ENCODE results near the gene DDOST.
"Not testable (repeated sequence)": the region's sequence is repeated elsewhere in the genome, so short reads cannot be mapped to it uniquely, and the experiment has no call there.

The DDOST gene

GRCh38 chr1:20689645-20690056, 28.5 kb upstream of the DDOST start:
- no peak for DNase-seq

GRCh38 chr1:20686883-20687725, 25.9 kb upstream of the DDOST start:
- no peak for DNase-seq

GRCh38 chr1:20685741-20686140, 24.6 kb upstream of the DDOST start:
- DNase-seq: no peak

DNA sequence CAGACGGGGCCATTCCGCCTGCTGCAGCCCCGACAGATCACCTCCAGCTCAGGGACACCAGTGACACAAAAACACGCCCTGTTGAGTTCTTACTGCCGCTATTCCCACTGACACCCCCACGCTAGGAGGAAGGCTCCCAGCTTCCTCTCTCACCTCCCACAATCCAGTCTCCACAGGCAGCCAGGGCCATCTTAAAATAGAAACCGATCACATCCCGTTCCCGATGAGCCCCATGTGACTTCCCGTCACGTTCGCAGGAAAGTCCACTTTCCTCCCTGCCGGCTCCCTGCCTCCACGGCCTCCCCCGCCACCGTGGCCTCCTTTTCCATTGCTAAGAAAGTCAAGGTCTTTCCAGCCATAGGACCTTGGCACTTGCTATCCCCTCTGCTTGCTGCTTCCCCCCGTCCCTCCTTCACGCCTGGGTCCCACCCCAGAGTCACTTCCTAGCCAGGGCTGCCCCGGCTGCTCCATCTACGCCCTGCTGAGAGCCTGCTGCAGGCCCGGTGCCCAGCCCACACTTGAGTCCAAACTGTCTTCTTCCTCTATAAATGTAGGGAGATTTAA, 24.0 kb upstream of the DDOST start:
- DNase-seq: no peak

DNA sequence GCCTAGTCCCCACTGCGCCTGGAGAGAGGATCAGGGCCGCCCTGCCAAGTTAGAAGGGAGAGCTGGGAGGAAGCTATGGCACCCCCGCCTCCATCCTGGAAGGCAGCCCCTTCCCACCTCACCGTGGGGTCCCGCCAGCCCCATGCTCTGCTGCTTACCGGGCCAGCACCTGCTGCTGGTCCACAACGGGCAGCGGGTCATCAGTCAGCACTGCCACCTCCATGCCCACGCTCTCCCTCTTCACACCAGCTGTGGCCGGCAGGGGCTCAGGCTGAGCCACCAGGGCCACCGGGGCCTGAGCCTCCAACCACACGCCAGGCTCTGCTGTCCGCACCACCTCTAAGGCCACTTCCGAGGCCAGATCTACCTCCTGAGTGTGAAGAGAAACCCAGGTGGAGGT, 23.5 kb upstream of the DDOST start:
- DNase-seq: no peak

DNA sequence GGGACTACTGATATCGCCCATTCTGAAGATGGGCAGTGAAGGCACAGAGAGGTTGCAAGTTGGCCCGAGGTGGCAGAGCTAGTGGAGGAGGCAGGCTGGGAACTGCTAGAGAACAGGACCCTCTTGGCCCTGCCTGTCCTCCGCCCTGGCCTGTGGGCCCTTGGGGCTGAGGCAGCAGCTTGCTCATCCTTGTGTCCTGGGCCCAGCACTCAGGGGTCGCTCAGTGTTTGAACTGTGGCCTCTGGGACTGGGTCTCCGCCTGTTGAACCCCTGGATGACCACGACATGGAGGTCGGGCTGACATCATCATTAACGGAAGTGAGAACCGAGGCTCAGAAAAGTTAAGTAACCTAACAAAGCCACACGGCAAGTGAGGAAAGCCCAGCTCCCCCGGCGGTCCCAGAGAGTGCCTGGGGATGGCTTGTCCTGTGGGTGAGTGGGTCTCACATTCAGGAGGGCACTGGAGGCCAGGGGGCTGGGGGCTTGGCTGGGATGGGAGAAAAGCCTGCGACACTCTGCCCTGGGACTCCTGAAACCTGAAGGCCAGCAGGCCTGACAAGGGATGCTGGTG, 23.0 kb upstream of the DDOST start:
- no peak for DNase-seq

- no peak for DNase-seq
Observed at GRCh38 chr1:20683614-20684013, 22.4 kb upstream of the DDOST start.

DNA sequence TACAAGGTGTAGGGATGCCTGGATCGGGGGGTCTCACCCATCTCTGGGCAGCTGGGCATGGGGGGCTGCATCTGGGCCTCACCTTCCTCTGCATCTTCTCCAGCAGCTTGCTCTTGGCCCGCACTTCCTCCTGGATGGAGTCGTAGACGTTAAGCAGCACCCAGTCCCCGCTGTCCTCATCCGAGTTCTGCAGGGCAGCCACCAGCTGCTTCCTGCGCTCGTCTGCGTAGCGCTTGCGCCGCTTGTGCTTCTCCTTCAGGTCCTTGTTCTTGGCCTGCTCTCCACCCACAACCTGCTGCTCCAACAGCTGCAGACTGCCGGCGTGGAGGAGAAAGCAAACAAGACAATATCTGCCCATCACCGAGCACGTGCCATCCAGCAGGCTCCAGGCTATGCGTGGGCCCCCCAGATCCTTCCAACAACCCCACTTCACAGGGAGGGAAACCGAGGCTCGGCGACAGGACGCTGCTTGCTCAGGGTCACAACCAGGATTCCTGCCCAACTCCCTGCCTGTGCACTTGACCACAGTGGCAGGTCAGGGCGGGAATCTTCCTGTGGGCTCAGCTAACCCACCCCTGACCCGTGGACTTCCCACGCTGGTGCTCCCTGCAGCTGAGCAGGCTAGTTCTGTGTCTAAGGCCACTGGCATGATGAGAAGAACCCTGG, 21.5 kb upstream of the DDOST start:
- DNase-seq: no peak

- no peak for DNase-seq
Observed at GRCh38 chr1:20681999-20682398, 20.8 kb upstream of the DDOST start.

DNA sequence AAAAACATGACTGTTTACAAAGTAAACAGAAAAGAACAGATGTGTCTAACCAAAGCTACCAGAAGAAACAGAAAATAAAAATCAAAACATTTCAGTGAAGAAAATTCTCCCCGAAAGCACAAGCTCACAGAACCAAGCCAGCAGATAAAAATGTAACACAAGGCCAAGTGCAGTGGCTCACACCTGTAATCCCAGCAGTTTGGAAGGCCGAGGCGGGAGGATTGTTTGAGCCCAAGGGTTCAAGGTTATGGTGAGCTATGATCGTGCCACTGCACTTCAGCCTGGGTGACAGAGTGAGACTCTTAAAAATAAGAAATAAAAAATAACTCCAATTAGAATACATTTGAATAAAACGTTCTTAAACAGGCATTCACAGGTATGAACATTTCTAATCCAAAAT, 19.1 kb upstream of the DDOST start:
- no peak for DNase-seq

- DNase-seq: no peak
Observed at GRCh38 chr1:20678599-20678998, 17.4 kb upstream of the DDOST start.

DNA sequence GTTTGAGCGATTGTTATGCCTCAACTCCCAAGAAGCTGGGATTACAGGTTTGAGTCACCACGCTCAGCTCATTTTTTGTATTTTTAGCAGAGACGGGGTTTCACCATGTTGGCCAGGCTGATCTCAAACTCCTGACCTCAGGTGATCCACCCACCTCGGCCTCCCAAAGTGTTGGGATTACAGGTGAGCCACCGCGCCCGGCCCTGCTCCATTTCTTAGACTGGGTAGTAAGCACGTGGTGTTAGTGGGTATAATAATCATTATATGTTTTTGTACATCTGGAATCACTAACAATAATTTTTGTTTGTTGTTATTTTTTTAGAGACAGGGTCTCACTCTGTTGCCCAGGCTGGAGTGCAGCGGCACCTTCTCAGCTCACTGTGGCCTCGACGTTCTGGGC, 12.5 kb upstream of the DDOST start:
- DNase-seq: not testable (repeated sequence)

DNA sequence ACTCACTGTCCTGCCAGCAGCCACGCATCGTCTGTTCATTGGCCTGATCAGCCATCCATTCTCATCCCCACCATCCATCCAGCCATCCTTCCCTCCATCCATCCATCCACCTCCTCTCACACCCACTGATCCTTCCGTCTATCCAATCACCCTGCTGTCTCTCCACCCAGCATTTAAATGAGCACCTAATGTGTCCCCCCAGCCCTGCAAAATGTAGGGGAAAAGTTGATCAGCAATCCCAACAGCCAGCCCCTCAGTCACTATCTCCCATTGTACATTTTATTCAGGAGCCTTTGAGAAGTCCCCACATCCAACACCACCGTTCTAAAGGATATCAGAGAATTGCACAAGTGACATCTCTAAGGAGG, 11.1 kb upstream of the DDOST start:
- no peak for DNase-seq

- DNase-seq: no peak
Observed at GRCh38 chr1:20670936-20671335, 9.8 kb upstream of the DDOST start.

DNA sequence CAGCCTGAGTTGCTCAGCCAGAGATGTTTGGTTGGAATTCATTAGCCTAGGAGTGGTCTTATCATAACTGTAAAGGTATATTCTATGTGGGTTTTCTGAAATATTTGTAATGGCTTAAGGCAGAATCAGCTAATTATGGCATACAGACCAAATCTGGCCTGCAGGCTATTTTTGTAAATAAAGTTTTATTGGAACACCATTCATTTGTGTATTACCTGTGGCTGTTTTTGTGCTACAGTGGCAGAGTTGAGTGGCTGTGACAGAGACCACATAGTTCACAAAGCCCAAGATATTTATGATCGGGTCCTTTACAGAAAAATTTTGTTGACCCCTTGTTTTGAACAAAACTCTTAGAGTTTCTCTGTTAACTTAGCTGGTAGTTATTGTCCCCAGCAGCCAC, 7.4 kb upstream of the DDOST start:
- no peak for DNase-seq

GRCh38 chr1:20666804-20667203, 5.6 kb upstream of the DDOST start:
- DNase-seq: no peak

- DNase-seq: no peak
Observed at GRCh38 chr1:20666146-20666545, 5.0 kb upstream of the DDOST start.

DNA sequence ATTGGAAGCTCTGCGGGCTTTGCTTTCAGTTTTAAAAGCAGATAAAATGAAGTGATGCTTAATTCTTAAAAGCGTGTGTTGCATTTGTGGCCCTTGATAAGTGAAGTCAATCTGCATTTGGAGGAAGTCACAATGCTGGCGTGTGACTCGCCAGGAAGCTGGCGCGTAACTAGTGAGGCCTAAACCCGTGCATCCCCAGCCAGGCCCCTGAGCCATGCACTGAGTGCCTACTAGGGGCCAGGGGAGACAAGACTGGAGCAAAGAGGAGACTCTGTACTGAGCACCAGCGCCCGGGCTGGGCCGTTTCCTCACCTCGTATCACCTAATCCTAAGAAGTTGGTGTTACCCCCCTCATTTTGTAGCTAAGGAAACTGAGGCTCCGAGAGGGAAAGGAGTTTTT, 4.6 kb upstream of the DDOST start:
- no peak for DNase-seq

DNA sequence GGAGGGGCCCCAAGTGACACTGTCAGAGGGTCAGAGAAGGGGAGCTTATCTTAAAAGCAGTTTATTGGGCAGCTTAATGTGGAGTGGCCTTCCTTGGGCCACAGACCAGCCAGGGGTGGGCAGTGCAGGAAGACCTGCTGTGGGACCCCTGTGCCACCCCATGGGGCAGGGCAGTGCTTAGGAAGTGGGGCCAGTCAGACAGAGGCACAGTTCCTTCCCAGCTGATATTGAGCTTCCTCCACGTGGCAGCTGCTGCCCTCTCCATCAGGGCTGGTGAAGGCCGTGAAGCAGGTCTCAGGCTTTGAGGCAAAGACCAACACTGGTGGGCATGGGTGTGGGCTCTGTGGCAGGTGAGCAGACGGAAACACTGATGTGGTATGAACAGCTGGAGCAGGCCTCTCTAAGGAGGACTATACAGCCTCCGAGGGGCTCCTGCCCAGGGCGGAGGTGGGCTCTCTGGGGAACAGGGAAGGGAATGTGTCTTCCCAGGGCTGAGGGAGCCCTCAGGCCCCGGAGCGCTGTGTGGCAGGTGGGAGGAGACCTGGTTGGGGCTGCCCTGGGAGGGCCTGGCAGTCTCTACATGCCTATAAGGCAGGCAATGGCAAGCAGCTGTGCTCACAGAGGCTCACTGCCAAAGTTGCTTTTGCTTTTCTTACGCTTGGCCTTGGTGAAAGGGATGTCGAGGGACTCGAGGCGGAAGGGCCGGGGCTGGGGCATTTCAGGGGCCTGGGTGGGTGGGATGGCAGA, 3.0 kb upstream of the DDOST start:
- no peak for DNase-seq

DNA sequence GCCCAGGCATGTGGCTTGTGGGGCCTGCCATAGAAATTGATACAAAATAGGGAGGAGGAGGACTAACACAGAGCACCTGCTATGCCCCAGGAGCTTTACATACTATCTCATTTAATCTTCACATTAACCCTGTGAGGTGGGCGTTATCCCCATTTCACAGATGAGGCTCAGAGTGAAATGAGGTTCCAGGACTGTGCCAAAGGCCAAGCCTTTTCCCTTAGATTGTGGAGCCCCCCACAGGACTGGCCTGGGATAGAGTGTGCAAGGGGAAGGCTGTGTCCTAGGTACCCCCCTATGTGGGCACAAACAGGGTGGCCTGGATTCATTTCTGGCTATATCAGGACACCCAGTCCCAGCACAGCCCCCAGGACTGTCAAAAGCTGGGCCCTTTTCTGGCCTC, 2.2 kb upstream of the DDOST start:
- no peak for DNase-seq

DNA sequence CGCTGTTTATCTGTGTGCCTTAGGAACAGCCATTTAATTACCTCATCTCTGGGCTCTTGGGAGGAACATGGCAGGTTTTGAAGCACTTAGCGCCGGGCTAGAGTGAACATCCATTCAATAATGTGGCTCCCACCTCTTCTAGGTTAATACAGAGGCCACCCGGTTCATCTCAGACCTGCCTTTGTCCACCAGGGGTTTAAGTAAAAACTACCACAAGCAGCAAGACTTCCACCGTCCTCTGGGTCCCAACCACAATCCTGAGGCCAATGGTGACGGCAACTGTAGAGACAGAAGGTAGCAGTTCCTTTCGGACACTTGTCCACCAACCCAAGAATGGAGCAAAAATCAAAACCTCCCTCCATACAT, 924 bp upstream of the DDOST start:
- no peak for DNase-seq

- no peak for DNase-seq
Observed at GRCh38 chr1:20660847-20661206, 342 bp downstream of the DDOST start.

DNA sequence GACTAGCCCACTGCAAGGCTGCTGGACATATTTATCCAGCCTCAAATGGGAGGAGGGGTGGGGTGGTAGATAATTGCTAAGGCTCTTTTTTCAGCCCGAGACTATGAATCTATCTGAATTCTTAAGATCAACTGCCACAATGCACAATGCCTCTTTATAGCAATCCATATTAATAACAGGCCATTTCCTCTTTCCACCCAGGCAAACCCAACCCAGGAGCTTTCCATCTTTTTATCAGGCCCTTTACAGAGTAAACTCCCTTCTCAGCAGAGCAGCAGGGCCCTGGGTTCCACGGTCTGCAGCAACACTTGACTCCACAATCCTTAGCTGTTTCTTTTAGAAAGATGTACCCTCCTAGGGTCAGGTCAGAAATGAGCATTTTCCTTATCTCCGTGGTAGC, 806 bp downstream of the DDOST start:
- no peak for DNase-seq
